Gastrocnemius medialis (tissue), 4 donors: ENCODE measurements around the gene RWDD3.

Experiments
- POLR2A ChIP-seq, 2 donors: fragments of 450-650 bp; IDR thresholded peaks; one replicate each; pipeline ENCODE4 v1.6.1; 2017; ENCODE audit warnings: antibody characterized with exemption in 2 of 2, mild to moderate bottlenecking in 2 of 2, moderate library complexity in 2 of 2
- TF ChIP-seq, protein P1 (sequence below), 5 experiments: fragments of 450-650 bp in 3 of 5; fragments of 200-600 bp in 2 of 5; sonication (generic) in 2 of 5; IDR thresholded peaks in 4 of 5; conservative IDR thresholded peaks in 1 of 5; 1 replicate in 4 of 5; 2 replicates in 1 of 5; pipeline ENCODE4 v1.5.1; 2016 to 2019; ENCODE audit warnings: antibody characterized with exemption in 5 of 5, mild to moderate bottlenecking in 3 of 5, moderate library complexity in 3 of 5

DNA sequence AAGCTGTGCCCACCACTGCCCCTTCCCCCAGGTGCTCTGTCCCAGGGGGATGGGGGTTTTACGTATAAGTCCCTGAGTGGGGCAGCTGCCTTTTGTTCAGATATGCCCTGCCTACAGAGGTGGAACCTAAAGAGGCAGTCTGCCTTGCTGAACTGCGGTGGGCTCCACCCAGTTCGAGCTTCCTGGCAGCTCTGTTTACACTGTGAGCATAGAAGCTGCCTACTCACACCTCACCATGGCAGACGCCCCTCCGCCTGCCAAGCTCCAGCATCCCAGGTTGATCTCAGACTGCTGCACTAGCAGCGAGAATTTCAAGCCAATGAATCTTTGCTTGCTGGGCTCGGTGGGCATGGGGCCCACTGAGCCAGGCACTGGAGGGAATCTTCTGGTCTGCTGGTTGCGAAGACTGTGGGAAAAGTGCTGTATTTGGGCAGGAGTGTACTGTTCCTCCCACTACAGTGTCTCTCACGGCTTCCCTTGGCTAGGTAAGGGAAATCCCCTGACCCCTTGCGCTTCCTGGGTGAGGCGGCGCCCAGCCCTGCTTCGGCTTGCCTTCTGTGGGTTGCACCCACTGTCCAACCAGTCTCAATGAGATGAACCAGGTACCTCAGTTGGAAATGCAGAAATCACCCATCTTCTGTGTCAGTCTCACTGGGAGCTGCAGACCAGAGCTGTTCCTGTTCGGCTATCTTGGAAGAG is 17.6 kb upstream of the RWDD3 start:
- no peak for TF ChIP-seq POLR2A (IDR thresholded peaks at IDR 0.05)
- TF ChIP-seq, protein P1, sequence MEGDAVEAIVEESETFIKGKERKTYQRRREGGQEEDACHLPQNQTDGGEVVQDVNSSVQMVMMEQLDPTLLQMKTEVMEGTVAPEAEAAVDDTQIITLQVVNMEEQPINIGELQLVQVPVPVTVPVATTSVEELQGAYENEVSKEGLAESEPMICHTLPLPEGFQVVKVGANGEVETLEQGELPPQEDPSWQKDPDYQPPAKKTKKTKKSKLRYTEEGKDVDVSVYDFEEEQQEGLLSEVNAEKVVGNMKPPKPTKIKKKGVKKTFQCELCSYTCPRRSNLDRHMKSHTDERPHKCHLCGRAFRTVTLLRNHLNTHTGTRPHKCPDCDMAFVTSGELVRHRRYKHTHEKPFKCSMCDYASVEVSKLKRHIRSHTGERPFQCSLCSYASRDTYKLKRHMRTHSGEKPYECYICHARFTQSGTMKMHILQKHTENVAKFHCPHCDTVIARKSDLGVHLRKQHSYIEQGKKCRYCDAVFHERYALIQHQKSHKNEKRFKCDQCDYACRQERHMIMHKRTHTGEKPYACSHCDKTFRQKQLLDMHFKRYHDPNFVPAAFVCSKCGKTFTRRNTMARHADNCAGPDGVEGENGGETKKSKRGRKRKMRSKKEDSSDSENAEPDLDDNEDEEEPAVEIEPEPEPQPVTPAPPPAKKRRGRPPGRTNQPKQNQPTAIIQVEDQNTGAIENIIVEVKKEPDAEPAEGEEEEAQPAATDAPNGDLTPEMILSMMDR (IDR thresholded peaks at IDR 0.05 in 4 of 5, conservative IDR thresholded peaks at IDR 0.05 in 1 of 5): no peak
